Mammary epithelial cell (primary cell): Measurements from ENCODE around the gene RSBN1L.

ENCODE experiments used
- EZH2 ChIP-seq: IDR thresholded peaks from 2 replicates; pipeline ENCODE4 v1.6.1; 2012; ENCODE audit warnings: low read length, inconsistent platforms, borderline replicate concordance
- TF ChIP-seq, protein P1 (sequence below), 2 donors: IDR thresholded peaks in 1 of 2; conservative IDR thresholded peaks in 1 of 2; 2 replicates each; pipeline ENCODE4 v1.5.1; 2011 to 2012; ENCODE audit warnings: inconsistent platforms in 2 of 2, low read length in 2 of 2, mild to moderate bottlenecking in 2 of 2, control low read depth in 1 of 2, low read depth in 1 of 2; ENCODE audit not compliant: insufficient read depth in 1 of 2; ENCODE audit errors: extremely low read depth in 1 of 2

DNA sequence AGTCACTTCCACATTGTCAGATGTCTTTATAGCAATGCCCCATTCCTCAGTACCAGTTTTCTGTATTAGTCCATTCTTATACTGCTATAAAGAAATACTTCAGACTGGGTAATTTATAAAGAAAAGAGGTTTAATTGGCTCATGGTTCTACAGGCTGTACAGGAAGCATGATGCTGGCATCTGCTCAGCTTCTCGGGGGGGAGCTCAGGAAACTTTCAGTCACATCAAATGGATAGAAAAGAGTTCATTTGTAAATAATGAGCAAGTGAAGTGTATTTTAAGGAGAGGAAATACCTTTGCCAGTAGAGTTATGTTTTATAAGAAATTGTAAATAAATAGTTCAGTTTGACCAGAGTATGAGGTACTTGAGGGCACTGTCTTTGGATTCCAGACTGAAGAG, 51.5 kb downstream of the RSBN1L start:
- TF ChIP-seq, protein P1, sequence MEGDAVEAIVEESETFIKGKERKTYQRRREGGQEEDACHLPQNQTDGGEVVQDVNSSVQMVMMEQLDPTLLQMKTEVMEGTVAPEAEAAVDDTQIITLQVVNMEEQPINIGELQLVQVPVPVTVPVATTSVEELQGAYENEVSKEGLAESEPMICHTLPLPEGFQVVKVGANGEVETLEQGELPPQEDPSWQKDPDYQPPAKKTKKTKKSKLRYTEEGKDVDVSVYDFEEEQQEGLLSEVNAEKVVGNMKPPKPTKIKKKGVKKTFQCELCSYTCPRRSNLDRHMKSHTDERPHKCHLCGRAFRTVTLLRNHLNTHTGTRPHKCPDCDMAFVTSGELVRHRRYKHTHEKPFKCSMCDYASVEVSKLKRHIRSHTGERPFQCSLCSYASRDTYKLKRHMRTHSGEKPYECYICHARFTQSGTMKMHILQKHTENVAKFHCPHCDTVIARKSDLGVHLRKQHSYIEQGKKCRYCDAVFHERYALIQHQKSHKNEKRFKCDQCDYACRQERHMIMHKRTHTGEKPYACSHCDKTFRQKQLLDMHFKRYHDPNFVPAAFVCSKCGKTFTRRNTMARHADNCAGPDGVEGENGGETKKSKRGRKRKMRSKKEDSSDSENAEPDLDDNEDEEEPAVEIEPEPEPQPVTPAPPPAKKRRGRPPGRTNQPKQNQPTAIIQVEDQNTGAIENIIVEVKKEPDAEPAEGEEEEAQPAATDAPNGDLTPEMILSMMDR (conservative IDR thresholded peaks at IDR 0.05 in 1 of 2, IDR thresholded peaks at IDR 0.05 in 1 of 2; ENCODE audit: extremely low read depth in 1 of 2, insufficient read depth in 1 of 2, low read depth in 1 of 2, low read length in 2 of 2) = no peak
- TF ChIP-seq EZH2 = no peak
